Lung (tissue), 12 donors: Measurements from ENCODE around the gene SERPINA7. TPM values are rescaled to one million over a fixed set of nuclear protein-coding genes. Genes with fewer than 3 reads are reported as not detected.

Experiments
- ATAC-seq: fragments of 200-7000 bp; cut with Tn5 transposase; one replicate; pipeline ENCODE4 v1.9.1; 2020; ENCODE audit warnings: moderate number of reproducible peaks; ENCODE audit not compliant: insufficient read depth, low FRiP score
- DNase-seq, 3 donors: peaks; one replicate each; pipeline ENCODE4 v3.0.0-alpha.2; 2013 to 2017
- H3K27ac ChIP-seq, 2 donors: one replicate each; pipeline ENCODE4 v1.5.1; 2013; ENCODE audit warnings: mild to moderate bottlenecking in 2 of 2, moderate library complexity in 2 of 2, control low read depth in 1 of 2, inconsistent platforms in 1 of 2, low read depth in 1 of 2, low read length in 1 of 2
- H3K27me3 ChIP-seq, 3 donors: one replicate each; pipeline ENCODE4 v1.5.1; 2013; ENCODE audit warnings: low read length in 2 of 3; ENCODE audit not compliant: control insufficient read depth in 3 of 3, insufficient read depth in 3 of 3
- H3K36me3 ChIP-seq, 4 donors: one replicate each; pipeline ENCODE4 v1.5.1; 2013; ENCODE audit warnings: low read length in 4 of 4, mild to moderate bottlenecking in 1 of 4, moderate library complexity in 1 of 4; ENCODE audit not compliant: control insufficient read depth in 4 of 4, insufficient read depth in 4 of 4
- H3K4me1 ChIP-seq, 5 donors: one replicate each; pipeline ENCODE4 v1.5.1; 2013; ENCODE audit warnings: low read length in 5 of 5, mild to moderate bottlenecking in 2 of 5, moderate library complexity in 1 of 5; ENCODE audit not compliant: control insufficient read depth in 5 of 5, insufficient read depth in 5 of 5
- H3K4me3 ChIP-seq: one replicate; pipeline ENCODE4 v1.5.1; 2013; ENCODE audit warnings: mild to moderate bottlenecking, control low read depth, moderate library complexity
- H3K9ac ChIP-seq, 2 donors: one replicate each; pipeline ENCODE4 v1.5.1; 2013; ENCODE audit warnings: low read length in 2 of 2, control low read depth in 1 of 2; ENCODE audit not compliant: insufficient read depth in 1 of 2
- H3K9me3 ChIP-seq, 4 donors: one replicate each; pipeline ENCODE4 v1.5.1; 2013; ENCODE audit warnings: low read length in 3 of 4, mild to moderate bottlenecking in 1 of 4, moderate library complexity in 1 of 4; ENCODE audit not compliant: control insufficient read depth in 4 of 4, insufficient read depth in 3 of 4
- WGBS, 2 donors: extraction: QIAGEN DNeasy Blood & Tissue Kit; methylation state at CpG; one replicate each; pipeline ENCODE4 v1.1.7; 2013; 5-methylcytosine and 5-hydroxymethylcytosine counted together
- polyA plus RNA-seq, 2 donors: library from polyadenylated mRNA; stranded (reverse); fragments of 200-250 nt; gene quantifications; one replicate each; pipeline ENCODE4 v1.2.1, GENCODE V29; 2013
- total RNA-seq, 2 donors: library from RNA; depleted of rRNA in 1 of 2; stranded (reverse); fragments of >200 nt in 1 of 2; gene quantifications; one replicate each; pipeline ENCODE4 v1.2.1, GENCODE V29; 2014 to 2021
- TF ChIP-seq, protein P1 (sequence below): IDR thresholded peaks from 2 replicates; pipeline ENCODE4 v1.5.1; 2012; ENCODE audit warnings: mild to moderate bottlenecking; ENCODE audit errors: control extremely low read depth, extremely low read depth
- donor health status: control.
- donor health status: control.
- donor health status: Bipolar disorder and iron deficiency.
- donor health status: healthy.
- donor health status: DM: yes; HTN: yes; CAD: no.

Gene SERPINA7
- total and polyA plus RNA-seq, 4 donors, result not detected

DNA sequence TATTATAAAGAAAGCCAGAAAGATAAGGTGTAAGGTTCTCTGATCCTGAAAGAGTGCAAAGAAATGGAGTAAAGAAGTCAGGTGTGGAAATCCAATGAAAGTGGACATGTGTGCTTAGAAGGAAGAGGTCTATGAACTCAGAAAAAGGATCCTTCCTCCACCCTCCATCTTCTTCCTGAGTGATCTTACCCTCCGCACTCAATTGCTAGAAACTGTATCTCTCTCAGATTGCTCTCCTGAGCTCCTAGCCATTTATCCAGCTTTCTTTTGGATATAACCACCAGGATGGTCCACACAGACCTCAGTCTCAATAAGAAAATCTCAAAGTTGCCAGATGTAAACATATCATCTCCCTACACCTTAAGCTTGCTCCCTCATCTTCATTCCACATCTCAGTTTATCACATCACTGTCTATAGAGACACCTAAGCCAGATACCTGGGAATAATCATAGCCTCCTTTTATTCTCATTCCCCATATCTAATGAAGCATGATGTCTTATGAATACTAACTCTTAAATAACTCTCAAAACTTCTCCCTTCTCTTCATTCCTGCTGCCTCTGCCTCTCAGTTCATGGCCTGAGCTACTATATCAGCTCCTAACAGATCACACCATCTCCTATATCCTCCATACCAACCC lies 573 bp downstream of the SERPINA7 start:
- no peak overlapping the region for H3K27ac ChIP-seq
- ATAC-seq, result no peak
- no peak overlapping the region for H3K4me3 ChIP-seq
- no peak overlapping the region for H3K9ac ChIP-seq
- TF ChIP-seq, protein P1, sequence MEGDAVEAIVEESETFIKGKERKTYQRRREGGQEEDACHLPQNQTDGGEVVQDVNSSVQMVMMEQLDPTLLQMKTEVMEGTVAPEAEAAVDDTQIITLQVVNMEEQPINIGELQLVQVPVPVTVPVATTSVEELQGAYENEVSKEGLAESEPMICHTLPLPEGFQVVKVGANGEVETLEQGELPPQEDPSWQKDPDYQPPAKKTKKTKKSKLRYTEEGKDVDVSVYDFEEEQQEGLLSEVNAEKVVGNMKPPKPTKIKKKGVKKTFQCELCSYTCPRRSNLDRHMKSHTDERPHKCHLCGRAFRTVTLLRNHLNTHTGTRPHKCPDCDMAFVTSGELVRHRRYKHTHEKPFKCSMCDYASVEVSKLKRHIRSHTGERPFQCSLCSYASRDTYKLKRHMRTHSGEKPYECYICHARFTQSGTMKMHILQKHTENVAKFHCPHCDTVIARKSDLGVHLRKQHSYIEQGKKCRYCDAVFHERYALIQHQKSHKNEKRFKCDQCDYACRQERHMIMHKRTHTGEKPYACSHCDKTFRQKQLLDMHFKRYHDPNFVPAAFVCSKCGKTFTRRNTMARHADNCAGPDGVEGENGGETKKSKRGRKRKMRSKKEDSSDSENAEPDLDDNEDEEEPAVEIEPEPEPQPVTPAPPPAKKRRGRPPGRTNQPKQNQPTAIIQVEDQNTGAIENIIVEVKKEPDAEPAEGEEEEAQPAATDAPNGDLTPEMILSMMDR, result no peak
- no peaks in the 10 kb centered on the region for H3K36me3 ChIP-seq
- 85 to 89% methylated on average over 1 of the region's 1 CpG for WGBS, 2 donors
- H3K27me3 ChIP-seq, result peaks cover 6 to 29% (median 14%) of the 10 kb centered on the region in 3 donors
- DNase-seq, result no peak
- peaks cover 0 to 6% (median 0%) of the 10 kb centered on the region in 4 donors for H3K9me3 ChIP-seq
- H3K4me1 ChIP-seq, result no peaks in the 10 kb centered on the region

DNA sequence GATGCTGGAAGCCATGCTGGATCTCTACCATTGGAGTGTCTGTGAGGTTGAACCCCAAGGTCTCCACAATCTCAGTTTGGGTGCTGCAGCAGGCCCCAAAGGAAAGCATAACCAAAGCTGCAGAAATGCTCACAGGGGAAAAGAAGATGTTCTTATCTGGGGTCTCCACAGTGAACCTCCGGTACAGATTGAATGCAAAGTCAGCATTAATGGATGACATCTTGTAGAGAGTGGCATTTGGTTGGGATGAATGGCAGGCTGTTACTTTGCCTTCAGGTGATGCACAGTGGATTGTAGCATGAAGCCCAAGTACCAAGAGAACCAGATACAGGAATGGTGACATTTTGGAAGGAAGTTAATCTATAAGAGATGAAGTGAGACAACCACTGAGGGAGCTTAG lies 1.8 kb downstream of the SERPINA7 start:
- no peak for ATAC-seq
- TF ChIP-seq, protein P1, result no peak
- Histone ChIP-seq H3K4me3 (no peak overlapping the region), H3K9ac (no peak overlapping the region), H3K4me1 (no peaks in the 10 kb centered on the region), H3K27ac (no peak overlapping the region), H3K27me3 (peaks cover 8 to 18% (median 9%) of the 10 kb centered on the region in 3 donors), H3K36me3 (no peaks in the 10 kb centered on the region), H3K9me3 (peaks cover 0 to 6% (median 0%) of the 10 kb centered on the region in 4 donors)
- WGBS, 2 donors, result 84 to 87% methylated on average over 1 of the region's 1 CpG
- no peak for DNase-seq

DNA sequence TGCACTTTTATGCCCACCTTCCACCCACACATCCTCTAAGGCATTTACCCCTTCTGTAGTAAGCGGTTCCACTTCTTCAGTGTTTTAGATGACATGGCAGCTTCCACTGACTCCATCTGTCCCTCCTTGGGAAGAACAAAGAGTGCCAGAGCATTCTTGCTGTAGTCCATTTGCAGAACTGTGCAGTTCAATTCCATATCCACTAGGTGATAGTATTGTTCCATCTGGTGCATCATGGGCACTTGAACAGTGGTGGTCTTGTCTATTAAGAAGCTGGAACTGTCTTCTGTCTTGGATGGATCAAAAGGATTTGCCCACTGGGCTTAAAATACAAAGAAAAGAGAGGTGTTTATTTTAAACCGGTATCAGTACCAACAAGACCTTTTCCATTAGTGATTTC lies 3.5 kb downstream of the SERPINA7 start:
- TF ChIP-seq, protein P1, result no peak
- no peaks in the 10 kb centered on the region for H3K4me1 ChIP-seq
- ATAC-seq (no peak), DNase-seq (no peak)
- H3K4me3 ChIP-seq, result no peak overlapping the region
- H3K36me3 ChIP-seq, result no peaks in the 10 kb centered on the region
- WGBS, 2 donors, result 54 to 74% methylated on average over 2 of the region's 2 CpGs
- H3K27ac ChIP-seq, result no peak overlapping the region
- peaks cover 0 to 6% (median 0%) of the 10 kb centered on the region in 4 donors for H3K9me3 ChIP-seq
- H3K9ac ChIP-seq, result no peak overlapping the region
- peaks cover 8 to 20% (median 9%) of the 10 kb centered on the region in 3 donors for H3K27me3 ChIP-seq

DNA sequence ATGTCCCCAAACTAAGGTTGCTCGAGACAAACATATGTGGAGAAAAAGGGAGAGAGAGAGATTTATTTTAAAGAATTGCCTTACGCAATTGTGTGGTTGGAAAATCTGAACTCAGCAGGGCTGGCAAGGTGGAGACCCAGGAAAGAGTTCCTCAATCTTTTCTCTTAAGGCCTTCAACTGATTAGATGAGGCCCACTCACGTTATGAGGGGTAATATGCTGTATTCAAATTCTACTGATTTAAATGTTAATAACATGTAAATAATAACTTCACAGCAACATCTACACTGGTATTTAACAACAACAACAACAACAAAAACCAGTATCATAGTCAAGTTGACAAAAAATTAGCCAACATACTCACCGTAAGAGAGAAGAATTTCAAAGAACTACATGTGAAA lies 14.6 kb downstream of the SERPINA7 start:
- 81 to 91% methylated on average over 4 of the region's 4 CpGs for WGBS, 2 donors
- TF ChIP-seq, protein P1, result no peak
- Histone ChIP-seq H3K4me1 (no peaks in the 10 kb centered on the region), H3K36me3 (no peaks in the 10 kb centered on the region), H3K9me3 (peaks cover 0 to 3% (median 0%) of the 10 kb centered on the region in 4 donors), H3K27me3 (peaks cover 0 to 29% (median 2%) of the 10 kb centered on the region in 3 donors), H3K9ac (no peak overlapping the region), H3K27ac (no peak overlapping the region), H3K4me3 (no peak overlapping the region)
- DNase-seq (no peak), ATAC-seq (no peak)
